Measurements from ENCODE around the gene LRRC74A.

- TF ChIP-seq JUND (IDR thresholded peaks at IDR 0.05; ENCODE audit: low read depth, low read length) (no peak), CREM (IDR thresholded peaks at IDR 0.05; ENCODE audit: low read depth) (no peak), POLR2A (IDR thresholded peaks at IDR 0.05; ENCODE audit: low read depth, low read length) (no peak), RAD21 (IDR thresholded peaks at IDR 0.05; ENCODE audit: insufficient read depth, low read depth, low read length) (no peak), ESRRA (IDR thresholded peaks at IDR 0.05; ENCODE audit: low read length) (no peak), KDM1A (IDR thresholded peaks at IDR 0.05; ENCODE audit: borderline replicate concordance) (no peak), TCF12 (IDR thresholded peaks at IDR 0.05; ENCODE audit: low read depth, low read length) (no peak), PAX8 (IDR thresholded peaks at IDR 0.05) (no peak), POLR2AphosphoS5 (IDR thresholded peaks at IDR 0.05; ENCODE audit: low read length) (no peak), SP1 (IDR thresholded peaks at IDR 0.05; ENCODE audit: low read depth, low read length) (no peak)
- TF ChIP-seq, protein P1, sequence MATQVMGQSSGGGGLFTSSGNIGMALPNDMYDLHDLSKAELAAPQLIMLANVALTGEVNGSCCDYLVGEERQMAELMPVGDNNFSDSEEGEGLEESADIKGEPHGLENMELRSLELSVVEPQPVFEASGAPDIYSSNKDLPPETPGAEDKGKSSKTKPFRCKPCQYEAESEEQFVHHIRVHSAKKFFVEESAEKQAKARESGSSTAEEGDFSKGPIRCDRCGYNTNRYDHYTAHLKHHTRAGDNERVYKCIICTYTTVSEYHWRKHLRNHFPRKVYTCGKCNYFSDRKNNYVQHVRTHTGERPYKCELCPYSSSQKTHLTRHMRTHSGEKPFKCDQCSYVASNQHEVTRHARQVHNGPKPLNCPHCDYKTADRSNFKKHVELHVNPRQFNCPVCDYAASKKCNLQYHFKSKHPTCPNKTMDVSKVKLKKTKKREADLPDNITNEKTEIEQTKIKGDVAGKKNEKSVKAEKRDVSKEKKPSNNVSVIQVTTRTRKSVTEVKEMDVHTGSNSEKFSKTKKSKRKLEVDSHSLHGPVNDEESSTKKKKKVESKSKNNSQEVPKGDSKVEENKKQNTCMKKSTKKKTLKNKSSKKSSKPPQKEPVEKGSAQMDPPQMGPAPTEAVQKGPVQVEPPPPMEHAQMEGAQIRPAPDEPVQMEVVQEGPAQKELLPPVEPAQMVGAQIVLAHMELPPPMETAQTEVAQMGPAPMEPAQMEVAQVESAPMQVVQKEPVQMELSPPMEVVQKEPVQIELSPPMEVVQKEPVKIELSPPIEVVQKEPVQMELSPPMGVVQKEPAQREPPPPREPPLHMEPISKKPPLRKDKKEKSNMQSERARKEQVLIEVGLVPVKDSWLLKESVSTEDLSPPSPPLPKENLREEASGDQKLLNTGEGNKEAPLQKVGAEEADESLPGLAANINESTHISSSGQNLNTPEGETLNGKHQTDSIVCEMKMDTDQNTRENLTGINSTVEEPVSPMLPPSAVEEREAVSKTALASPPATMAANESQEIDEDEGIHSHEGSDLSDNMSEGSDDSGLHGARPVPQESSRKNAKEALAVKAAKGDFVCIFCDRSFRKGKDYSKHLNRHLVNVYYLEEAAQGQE (IDR thresholded peaks at IDR 0.05; ENCODE audit: low read depth, low read length) = no peak
- TF ChIP-seq, protein P2, sequence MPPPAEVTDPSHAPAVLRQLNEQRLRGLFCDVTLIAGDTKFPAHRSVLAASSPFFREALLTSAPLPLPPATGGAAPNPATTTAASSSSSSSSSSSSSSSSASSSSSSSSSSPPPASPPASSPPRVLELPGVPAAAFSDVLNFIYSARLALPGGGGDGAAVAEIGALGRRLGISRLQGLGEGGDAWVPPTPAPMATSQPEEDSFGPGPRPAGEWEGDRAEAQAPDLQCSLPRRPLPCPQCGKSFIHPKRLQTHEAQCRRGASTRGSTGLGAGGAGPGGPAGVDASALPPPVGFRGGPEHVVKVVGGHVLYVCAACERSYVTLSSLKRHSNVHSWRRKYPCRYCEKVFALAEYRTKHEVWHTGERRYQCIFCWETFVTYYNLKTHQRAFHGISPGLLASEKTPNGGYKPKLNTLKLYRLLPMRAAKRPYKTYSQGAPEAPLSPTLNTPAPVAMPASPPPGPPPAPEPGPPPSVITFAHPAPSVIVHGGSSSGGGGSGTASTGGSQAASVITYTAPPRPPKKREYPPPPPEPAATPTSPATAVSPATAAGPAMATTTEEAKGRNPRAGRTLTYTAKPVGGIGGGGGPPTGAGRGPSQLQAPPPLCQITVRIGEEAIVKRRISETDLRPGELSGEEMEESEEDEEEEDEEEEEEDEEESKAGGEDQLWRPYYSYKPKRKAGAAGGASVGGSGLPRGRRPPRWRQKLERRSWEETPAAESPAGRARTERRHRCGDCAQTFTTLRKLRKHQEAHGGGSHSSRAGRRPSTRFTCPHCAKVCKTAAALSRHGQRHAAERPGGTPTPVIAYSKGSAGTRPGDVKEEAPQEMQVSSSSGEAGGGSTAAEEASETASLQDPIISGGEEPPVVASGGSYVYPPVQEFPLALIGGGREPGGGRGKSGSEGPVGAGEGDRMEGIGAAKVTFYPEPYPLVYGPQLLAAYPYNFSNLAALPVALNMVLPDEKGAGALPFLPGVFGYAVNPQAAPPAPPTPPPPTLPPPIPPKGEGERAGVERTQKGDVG (CRISPR knock-in tag; IDR thresholded peaks at IDR 0.05) = no peak
- TF ChIP-seq, protein P3, sequence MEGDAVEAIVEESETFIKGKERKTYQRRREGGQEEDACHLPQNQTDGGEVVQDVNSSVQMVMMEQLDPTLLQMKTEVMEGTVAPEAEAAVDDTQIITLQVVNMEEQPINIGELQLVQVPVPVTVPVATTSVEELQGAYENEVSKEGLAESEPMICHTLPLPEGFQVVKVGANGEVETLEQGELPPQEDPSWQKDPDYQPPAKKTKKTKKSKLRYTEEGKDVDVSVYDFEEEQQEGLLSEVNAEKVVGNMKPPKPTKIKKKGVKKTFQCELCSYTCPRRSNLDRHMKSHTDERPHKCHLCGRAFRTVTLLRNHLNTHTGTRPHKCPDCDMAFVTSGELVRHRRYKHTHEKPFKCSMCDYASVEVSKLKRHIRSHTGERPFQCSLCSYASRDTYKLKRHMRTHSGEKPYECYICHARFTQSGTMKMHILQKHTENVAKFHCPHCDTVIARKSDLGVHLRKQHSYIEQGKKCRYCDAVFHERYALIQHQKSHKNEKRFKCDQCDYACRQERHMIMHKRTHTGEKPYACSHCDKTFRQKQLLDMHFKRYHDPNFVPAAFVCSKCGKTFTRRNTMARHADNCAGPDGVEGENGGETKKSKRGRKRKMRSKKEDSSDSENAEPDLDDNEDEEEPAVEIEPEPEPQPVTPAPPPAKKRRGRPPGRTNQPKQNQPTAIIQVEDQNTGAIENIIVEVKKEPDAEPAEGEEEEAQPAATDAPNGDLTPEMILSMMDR (IDR thresholded peaks at IDR 0.05 in 2 of 3, conservative IDR thresholded peaks at IDR 0.05 in 1 of 3; ENCODE audit: control insufficient read depth in 2 of 3, extremely low read depth in 1 of 3, insufficient read depth in 1 of 3, low read depth in 3 of 3, low read length in 3 of 3) = no peak
Measured at GRCh38 chr14:76868454-76869170, 42.4 kb downstream of the LRRC74A start.
